DOHH2 (cell line): Measurements from ENCODE around the gene CACNA1B.
"Not testable (repeated sequence)": the region's sequence is repeated elsewhere in the genome, so short reads cannot be mapped to it uniquely, and the experiment has no call there.

Source experiments
- CTCF ChIP-seq: fragments of 200-600 bp; sonication (generic); IDR thresholded peaks from one replicate; pipeline ENCODE4 v1.5.1; 2014; ENCODE audit warnings: antibody characterized with exemption, mild to moderate bottlenecking, low read depth, low read length; ENCODE audit not compliant: poor library complexity, severe bottlenecking
- EZH2phosphoT487 ChIP-seq: fragments of 200-600 bp; sonication (generic); IDR thresholded peaks from 2 replicates; pipeline ENCODE4 v1.6.1; 2017; ENCODE audit warnings: borderline replicate concordance, mild to moderate bottlenecking, antibody characterized with exemption, low read length, moderate library complexity, mixed read lengths

- TF ChIP-seq CTCF, EZH2phosphoT487: not testable (repeated sequence)
Measured at GRCh38 chr9:137889966-137890365, 12.4 kb downstream of the CACNA1B start.
